ENCODE data around the gene CNNM3. TPM values are rescaled to one million over a fixed set of nuclear protein-coding genes. Genes with fewer than 3 reads are reported as not detected.
"Not testable (repeated sequence)": the region's sequence is repeated elsewhere in the genome, so short reads cannot be mapped to it uniquely, and the experiment has no call there.

CNNM3 gene
- total RNA-seq, 1 donor from 2014 or later: 6.1 TPM

DNA sequence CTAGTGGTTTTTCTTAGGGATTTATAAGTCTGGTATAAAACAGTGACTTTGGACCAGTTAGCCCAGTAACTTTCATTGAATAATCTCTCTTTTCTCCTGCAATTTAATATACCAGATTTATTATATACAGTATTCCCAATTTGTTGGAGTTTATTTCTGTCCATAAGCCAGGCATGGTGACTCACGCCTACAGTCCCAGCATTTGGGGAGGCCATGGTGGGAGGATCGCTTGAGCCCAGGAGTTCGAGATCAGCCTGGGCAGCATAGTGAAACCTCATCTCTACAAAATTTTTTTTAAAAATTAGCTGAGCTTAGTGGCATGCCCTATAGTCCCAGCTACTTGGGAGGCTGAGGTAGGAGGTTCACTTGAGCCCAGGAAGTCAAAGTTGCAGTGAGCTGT lies 28.7 kb upstream of the CNNM3 start:
- FAIRE-seq (no peak), DNase-seq (ENCODE audit: low read depth) (no peak)
- TF ChIP-seq, protein P1, sequence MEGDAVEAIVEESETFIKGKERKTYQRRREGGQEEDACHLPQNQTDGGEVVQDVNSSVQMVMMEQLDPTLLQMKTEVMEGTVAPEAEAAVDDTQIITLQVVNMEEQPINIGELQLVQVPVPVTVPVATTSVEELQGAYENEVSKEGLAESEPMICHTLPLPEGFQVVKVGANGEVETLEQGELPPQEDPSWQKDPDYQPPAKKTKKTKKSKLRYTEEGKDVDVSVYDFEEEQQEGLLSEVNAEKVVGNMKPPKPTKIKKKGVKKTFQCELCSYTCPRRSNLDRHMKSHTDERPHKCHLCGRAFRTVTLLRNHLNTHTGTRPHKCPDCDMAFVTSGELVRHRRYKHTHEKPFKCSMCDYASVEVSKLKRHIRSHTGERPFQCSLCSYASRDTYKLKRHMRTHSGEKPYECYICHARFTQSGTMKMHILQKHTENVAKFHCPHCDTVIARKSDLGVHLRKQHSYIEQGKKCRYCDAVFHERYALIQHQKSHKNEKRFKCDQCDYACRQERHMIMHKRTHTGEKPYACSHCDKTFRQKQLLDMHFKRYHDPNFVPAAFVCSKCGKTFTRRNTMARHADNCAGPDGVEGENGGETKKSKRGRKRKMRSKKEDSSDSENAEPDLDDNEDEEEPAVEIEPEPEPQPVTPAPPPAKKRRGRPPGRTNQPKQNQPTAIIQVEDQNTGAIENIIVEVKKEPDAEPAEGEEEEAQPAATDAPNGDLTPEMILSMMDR (IDR thresholded peaks at IDR 0.05; ENCODE audit: insufficient read depth, low read length, severe bottlenecking): no peak
- no peak overlapping the region for H3K4me3 ChIP-seq (ENCODE audit: low read depth, low read length)
- no peaks in the 10 kb centered on the region for H3K27me3 ChIP-seq (ENCODE audit: control insufficient read depth, insufficient read depth, low read length)
- no peaks in the 10 kb centered on the region for H3K36me3 ChIP-seq (ENCODE audit: control insufficient read depth, insufficient read depth, low read length)

DNA sequence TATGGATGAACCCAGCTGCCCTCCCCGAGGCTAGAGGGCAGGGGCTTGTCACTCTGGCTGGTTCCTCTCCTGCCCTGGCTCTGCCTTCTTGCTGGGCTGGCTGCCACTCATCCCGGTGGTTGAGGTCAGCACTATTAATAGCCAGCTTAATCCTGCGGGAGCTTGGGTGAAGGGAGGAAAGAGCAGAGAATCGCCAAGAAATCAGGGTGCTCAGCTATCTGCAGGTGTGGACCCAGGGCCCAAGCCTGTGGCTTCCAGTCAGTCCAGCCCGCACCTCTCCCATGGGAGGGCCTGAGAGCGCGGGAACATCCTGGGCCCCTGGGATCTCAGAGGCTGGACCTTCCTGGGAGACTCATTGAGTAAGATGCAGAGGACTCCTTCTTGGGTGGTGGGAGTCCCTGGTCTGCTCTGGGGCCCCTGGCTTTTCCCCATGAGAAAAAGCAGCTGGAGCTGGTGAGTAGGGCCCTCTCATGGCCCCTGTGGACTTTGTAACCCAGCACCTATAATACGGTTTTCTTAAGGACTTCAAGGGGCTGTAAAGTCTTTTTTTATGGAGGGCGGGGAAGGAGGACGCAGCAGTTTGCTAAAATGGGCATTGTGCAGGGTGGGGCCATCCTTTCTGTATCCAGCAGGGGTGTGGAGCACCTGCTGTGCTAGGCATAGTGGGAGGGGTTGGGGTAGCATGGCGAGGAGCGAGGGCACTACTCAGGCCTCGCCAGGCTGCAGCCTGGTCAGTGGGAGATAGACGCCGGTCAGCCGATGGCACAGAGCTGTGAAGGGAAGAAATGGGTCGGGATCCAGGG lies 27.4 kb upstream of the CNNM3 start:
- no peaks in the 10 kb centered on the region for H3K27me3 ChIP-seq (ENCODE audit: control insufficient read depth, insufficient read depth, low read length)
- H3K36me3 ChIP-seq (ENCODE audit: control insufficient read depth, insufficient read depth, low read length): no peaks in the 10 kb centered on the region
- no peak for FAIRE-seq
- DNase-seq (ENCODE audit: low read depth): no peak
- H3K4me3 ChIP-seq (ENCODE audit: low read depth, low read length): no peak overlapping the region
- TF ChIP-seq, protein P1 (IDR thresholded peaks at IDR 0.05; ENCODE audit: insufficient read depth, low read length, severe bottlenecking): no peak

DNA sequence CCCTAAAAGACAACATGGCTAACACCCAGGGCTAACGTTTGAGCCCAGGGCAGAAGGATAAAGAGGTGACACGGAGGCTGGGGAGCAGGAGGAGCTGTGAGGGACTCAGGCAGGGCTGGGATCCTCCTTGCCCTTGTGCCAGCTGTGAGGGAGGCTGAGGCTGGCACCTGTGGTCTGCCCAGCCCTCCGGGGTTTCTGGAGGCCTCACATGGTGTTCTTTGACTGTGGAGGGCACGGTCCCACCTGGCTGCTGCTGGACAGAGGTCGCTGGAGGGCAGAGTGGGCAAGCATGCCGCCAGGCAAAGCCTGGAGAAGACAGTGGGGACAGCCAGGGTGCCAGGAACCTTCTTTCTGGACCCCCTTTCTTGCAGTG lies 26.8 kb upstream of the CNNM3 start:
- Histone ChIP-seq H3K27me3 (ENCODE audit: control insufficient read depth, insufficient read depth, low read length) (no peaks in the 10 kb centered on the region), H3K4me3 (ENCODE audit: low read depth, low read length) (no peak overlapping the region), H3K36me3 (ENCODE audit: control insufficient read depth, insufficient read depth, low read length) (no peaks in the 10 kb centered on the region)
- no peak for DNase-seq (ENCODE audit: low read depth)
- FAIRE-seq: no peak
- TF ChIP-seq, protein P1 (IDR thresholded peaks at IDR 0.05; ENCODE audit: insufficient read depth, low read length, severe bottlenecking): no peak

DNA sequence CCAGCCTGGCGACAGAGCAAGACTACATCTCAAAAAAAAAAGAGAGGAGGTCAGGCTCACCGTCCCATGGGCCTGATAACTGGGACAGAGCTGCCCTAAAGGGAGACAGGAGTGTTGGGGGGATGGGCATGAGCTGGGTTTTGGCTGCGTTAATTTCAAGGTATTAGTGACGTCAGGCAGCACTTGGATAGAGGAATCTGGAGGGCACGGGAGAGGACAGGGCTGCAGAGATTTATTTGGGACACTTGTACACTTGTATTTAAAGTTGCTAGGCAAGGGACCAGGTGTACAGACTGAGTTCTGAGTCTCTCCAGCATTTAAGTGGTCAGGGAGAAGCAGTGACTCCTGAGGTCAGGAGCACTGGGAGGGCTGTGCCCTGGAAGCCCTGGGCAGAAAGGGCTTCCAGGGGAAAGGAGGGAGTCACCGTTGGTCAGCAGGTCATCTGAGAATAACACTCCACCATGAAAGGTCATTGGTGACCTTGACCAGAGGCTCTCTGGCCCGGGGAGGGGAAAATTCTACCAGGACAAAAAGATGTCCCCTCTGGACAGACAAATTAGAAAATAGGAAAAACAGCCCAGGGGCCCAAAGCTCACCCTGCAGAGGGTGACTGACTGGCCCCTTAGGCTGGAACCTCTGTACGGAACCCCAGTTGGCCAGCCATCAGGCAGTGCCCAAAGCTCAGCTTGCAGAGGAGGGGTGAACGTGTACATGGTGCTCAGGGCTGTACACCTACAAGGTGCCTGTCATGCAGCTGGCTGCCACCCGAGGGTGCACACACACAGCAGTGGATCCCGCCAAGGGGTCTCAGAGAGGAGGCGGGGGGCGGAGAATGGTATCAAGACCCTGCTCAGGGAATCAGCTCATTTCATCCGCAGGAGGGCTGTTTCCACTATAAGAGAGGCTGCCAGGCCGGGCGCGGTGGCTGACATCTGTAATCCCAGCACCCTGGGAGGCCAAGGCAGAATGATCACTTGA lies 23.0 kb upstream of the CNNM3 start:
- Histone ChIP-seq H3K36me3 (ENCODE audit: control insufficient read depth, insufficient read depth, low read length) (no peaks in the 10 kb centered on the region), H3K27me3 (ENCODE audit: control insufficient read depth, insufficient read depth, low read length) (no peaks in the 10 kb centered on the region), H3K4me3 (ENCODE audit: low read depth, low read length) (no peak overlapping the region)
- FAIRE-seq (no peak), DNase-seq (ENCODE audit: low read depth) (no peak)
- TF ChIP-seq, protein P1 (IDR thresholded peaks at IDR 0.05; ENCODE audit: insufficient read depth, low read length, severe bottlenecking): no peak

DNA sequence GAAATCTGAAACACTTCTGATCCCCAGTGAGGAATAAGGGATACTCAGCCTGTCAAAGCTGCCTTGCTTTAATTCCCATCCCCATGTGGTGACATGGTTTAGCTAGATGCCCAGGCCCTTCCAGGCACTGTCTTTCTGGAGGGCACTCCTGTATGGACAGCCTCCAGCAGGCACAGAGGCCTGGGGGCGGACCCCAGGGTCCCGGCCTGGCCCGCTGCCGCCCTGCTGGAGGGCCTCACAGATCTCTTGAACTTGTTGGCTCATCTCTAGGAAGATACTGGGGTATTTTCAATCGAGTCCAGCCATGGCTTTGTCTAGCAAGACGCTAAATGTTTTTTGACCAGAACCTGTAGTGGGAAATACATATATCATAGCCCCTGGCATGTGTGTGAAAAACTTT lies 21.0 kb upstream of the CNNM3 start:
- Histone ChIP-seq H3K27me3 (ENCODE audit: control insufficient read depth, insufficient read depth, low read length) (no peaks in the 10 kb centered on the region), H3K36me3 (ENCODE audit: control insufficient read depth, insufficient read depth, low read length) (no peaks in the 10 kb centered on the region), H3K4me3 (ENCODE audit: low read depth, low read length) (no peak overlapping the region)
- no peak for DNase-seq (ENCODE audit: low read depth)
- no peak for FAIRE-seq
- TF ChIP-seq, protein P1 (IDR thresholded peaks at IDR 0.05; ENCODE audit: insufficient read depth, low read length, severe bottlenecking): no peak

DNA sequence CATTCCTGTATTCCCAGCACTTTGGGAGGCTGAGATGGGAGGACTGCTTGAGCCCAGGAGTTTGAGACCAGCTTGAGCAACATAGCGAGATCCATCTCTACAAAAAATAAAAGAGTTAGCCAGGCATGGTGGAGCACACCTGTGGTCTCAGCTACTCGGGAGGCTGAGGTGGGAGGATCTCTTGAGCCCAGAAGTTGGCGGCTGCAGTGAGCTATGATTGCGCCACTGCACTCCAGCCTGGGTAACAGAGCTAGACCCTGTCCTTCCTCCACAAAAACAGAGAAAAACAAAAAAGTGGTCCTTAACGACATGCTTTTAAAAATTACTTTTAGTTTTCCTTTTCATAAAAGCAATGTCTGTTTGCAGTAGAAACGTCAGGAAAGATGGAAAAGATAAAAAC lies 19.6 kb upstream of the CNNM3 start:
- not testable (repeated sequence) for H3K27me3 ChIP-seq (ENCODE audit: control insufficient read depth, insufficient read depth, low read length); H3K36me3 ChIP-seq (ENCODE audit: control insufficient read depth, insufficient read depth, low read length); DNase-seq (ENCODE audit: low read depth); FAIRE-seq; H3K4me3 ChIP-seq (ENCODE audit: low read depth, low read length)
